HCT116 (cell line): ENCODE data around the gene LDLRAD4. TPM values are rescaled to one million over a fixed set of nuclear protein-coding genes. Genes with fewer than 3 reads are reported as not detected.

Experiments used
- ATAC-seq: fragments of 200-7000 bp; cut with Tn5 transposase; 2 replicates; pipeline ENCODE4 v1.9.1; 2020; ENCODE audit warnings: mild to moderate bottlenecking, moderate library complexity
- BruUV-seq: library from RNA; stranded (reverse); fragments of 400-500 nt; replicated peaks from 2 replicates; lab custom pipeline; 2021; lab: Mats Ljungman, UMichigan
- CTCF ChIA-PET: fragments of 300-600 bp; sonication (Branson Sonifier 250); formaldehyde crosslinking; loops from one replicate; lab custom pipeline; 2021; ENCODE audit warnings: antibody characterized with exemption; lab: Charles Lee
- POLR2A ChIA-PET: fragments of 300-600, 350-600 bp; sonication (Branson Sonifier 250); formaldehyde crosslinking; loops from one replicate; lab custom pipeline; 2021; ENCODE audit warnings: antibody characterized with exemption; lab: Charles Lee
- RAD21 ChIA-PET, 2 experiments: fragments of 300-600 bp; sonication (Branson Sonifier 250); formaldehyde crosslinking; loops; one replicate each; lab custom pipeline; 2023; ENCODE audit warnings: low total read pairs in 2 of 2; ENCODE audit not compliant: uncharacterized antibody in 2 of 2, unreplicated experiment in 2 of 2, low non-redundant PET in 1 of 2; lab: Charles Lee
- DNase-seq: peaks from one replicate; pipeline ENCODE4 v3.0.0-alpha.2; 2010; ENCODE audit warnings: low read depth, low spot score
- H2AFZ ChIP-seq: fragments of 200-600 bp; shearing (Covaris generic), sonication (generic); 2 replicates; pipeline ENCODE4 v1.6.1; 2017; ENCODE audit warnings: low read depth, mixed run types, mixed read lengths, antibody characterized with exemption, low read length; ENCODE audit not compliant: poor library complexity, severe bottlenecking
- H3K27ac ChIP-seq: 2 replicates; pipeline ENCODE4 v1.5.1; 2012; ENCODE audit warnings: low read depth, low read length
- H3K27me3 ChIP-seq: fragments of 200-600 bp; sonication (generic); 2 replicates; pipeline ENCODE4 v1.6.1; 2016; ENCODE audit warnings: mixed run types, low read length, mixed read lengths; ENCODE audit not compliant: insufficient read depth
- H3K36me3 ChIP-seq, 2 experiments: fragments of 200-500 bp in 1 of 2; fragments of 200-600 bp in 1 of 2; sonication (Bioruptor generic) in 1 of 2; sonication (generic) in 1 of 2; 2 replicates each; pipeline versions ENCODE4 v1.5.1 to v1.6.1; 2014 to 2016; ENCODE audit warnings: low read length in 2 of 2, inconsistent platforms in 1 of 2, mixed read lengths in 1 of 2, mixed run types in 1 of 2; ENCODE audit not compliant: insufficient read depth in 2 of 2, control insufficient read depth in 1 of 2
- H3K4me1 ChIP-seq, 2 experiments: fragments of 200-600 bp in 1 of 2; sonication (generic) in 1 of 2; 2 replicates each; pipeline versions ENCODE4 v1.5.1 to v1.6.1; 2012 to 2017; ENCODE audit warnings: low read length in 2 of 2, inconsistent platforms in 1 of 2, mild to moderate bottlenecking in 1 of 2, mixed read lengths in 1 of 2, mixed run types in 1 of 2, moderate library complexity in 1 of 2; ENCODE audit not compliant: insufficient read depth in 2 of 2, control insufficient read depth in 1 of 2
- H3K4me2 ChIP-seq: fragments of 200-600 bp; sonication (generic); 2 replicates; pipeline ENCODE4 v1.6.1; 2017; ENCODE audit warnings: mixed run types, low read length, mixed read lengths
- H3K4me3 ChIP-seq, 2 experiments: fragments of 200-600 bp in 1 of 2; sonication (generic) in 1 of 2; replicated peaks in 1 of 2; 2 replicates each; pipeline ENCODE4 v1.5.1; 2011 to 2016; ENCODE audit warnings: low read length in 2 of 2, control low read depth in 1 of 2, low read depth in 1 of 2, mild to moderate bottlenecking in 1 of 2, mixed read lengths in 1 of 2, mixed run types in 1 of 2
- H3K79me2 ChIP-seq: fragments of 200-600 bp; sonication (generic); 2 replicates; pipeline ENCODE4 v1.6.1; 2017; ENCODE audit warnings: mild to moderate bottlenecking, mixed run types, low read length, moderate library complexity, mixed read lengths; ENCODE audit not compliant: insufficient read depth
- H3K9ac ChIP-seq: fragments of 200-600 bp; sonication (generic); 2 replicates; pipeline ENCODE4 v1.6.1; 2016; ENCODE audit warnings: low read length, mixed read lengths
- H3K9me2 ChIP-seq: fragments of 200-600 bp; sonication (generic), shearing (Covaris generic); 2 replicates; pipeline ENCODE4 v1.6.1; 2017; ENCODE audit warnings: mixed run types, mild to moderate bottlenecking, moderate library complexity; ENCODE audit not compliant: insufficient read depth
- H3K9me3 ChIP-seq, 2 experiments: fragments of 200-500 bp in 1 of 2; fragments of 200-600 bp in 1 of 2; sonication (Bioruptor generic) in 1 of 2; sonication (generic) in 1 of 2; 2 replicates each; pipeline ENCODE4 v1.6.1; 2014 to 2017; ENCODE audit warnings: low read length in 2 of 2, mixed read lengths in 2 of 2, inconsistent platforms in 1 of 2, low read depth in 1 of 2, mild to moderate bottlenecking in 1 of 2, mixed run types in 1 of 2, moderate library complexity in 1 of 2; ENCODE audit not compliant: control insufficient read depth in 1 of 2, insufficient read depth in 1 of 2
- H4K20me1 ChIP-seq: fragments of 200-600 bp; sonication (generic), shearing (Covaris generic); 2 replicates; pipeline ENCODE4 v1.6.1; 2017; ENCODE audit warnings: mixed run types, mild to moderate bottlenecking, moderate library complexity; ENCODE audit not compliant: insufficient read depth
- CBX3 ChIP-seq: IDR thresholded peaks from 2 replicates; pipeline ENCODE4 v1.6.1; 2012; ENCODE audit warnings: low read depth
- CEBPB ChIP-seq: IDR thresholded peaks from 2 replicates; pipeline ENCODE4 v1.6.1; 2012; ENCODE audit warnings: low read depth
- EGR1 ChIP-seq: IDR thresholded peaks from 2 replicates; pipeline ENCODE4 v1.6.1; 2012; ENCODE audit warnings: low read depth
- ELF1 ChIP-seq: IDR thresholded peaks from 2 replicates; pipeline ENCODE4 v1.6.1; 2012; ENCODE audit warnings: low read depth, borderline replicate concordance
- EZH2phosphoT487 ChIP-seq: fragments of 200-600 bp; IDR thresholded peaks from 2 replicates; pipeline ENCODE4 v1.6.1; 2018; ENCODE audit warnings: antibody characterized with exemption, borderline replicate concordance
- FOSL1 ChIP-seq: IDR thresholded peaks from 2 replicates; pipeline ENCODE4 v1.6.1; 2012; ENCODE audit warnings: low read depth
- POLR2A ChIP-seq: IDR thresholded peaks from 2 replicates; pipeline ENCODE4 v1.7.0; 2011; ENCODE audit warnings: borderline replicate concordance; ENCODE audit not compliant: insufficient read depth, insufficient read length; ENCODE audit errors: extremely low read depth
- POLR2AphosphoS5 ChIP-seq: IDR thresholded peaks from 2 replicates; pipeline ENCODE4 v1.6.1; 2011; ENCODE audit warnings: mild to moderate bottlenecking, low read depth, low read length, moderate library complexity
- SIN3A ChIP-seq: IDR thresholded peaks from 2 replicates; pipeline ENCODE4 v1.6.1; 2012; ENCODE audit warnings: low read depth
- SP1 ChIP-seq: IDR thresholded peaks from 2 replicates; pipeline ENCODE4 v1.6.1; 2012; ENCODE audit warnings: low read depth
- TCF7L2 ChIP-seq: IDR thresholded peaks from 2 replicates; pipeline ENCODE4 v1.7.0; 2011; ENCODE audit warnings: borderline replicate concordance, inconsistent platforms; ENCODE audit not compliant: insufficient read depth, insufficient read length; ENCODE audit errors: extremely low read depth
- YY1 ChIP-seq: IDR thresholded peaks from 2 replicates; pipeline ENCODE4 v1.6.1; 2011; ENCODE audit warnings: low read length, low read depth, moderate library complexity, mild to moderate bottlenecking; ENCODE audit not compliant: insufficient replicate concordance; ENCODE audit errors: extremely low read depth
- intact Hi-C: fragments of 100-400 bp; cut with micrococcal nuclease; formaldehyde crosslinking; loops from 2 replicates; pipeline ENCODE4 v1.10.0; 2022
- total RNA-seq: library from RNA; stranded (reverse); gene quantifications from one replicate; pipeline ENCODE4 v1.2.1, GENCODE V29; 2021; ENCODE audit not compliant: unreplicated experiment
- TF ChIP-seq, protein P1 (sequence below): IDR thresholded peaks from 2 replicates; pipeline ENCODE4 v1.6.1; 2011; ENCODE audit warnings: mild to moderate bottlenecking, low read length, moderate library complexity; ENCODE audit not compliant: insufficient replicate concordance; ENCODE audit errors: extremely low read depth

The LDLRAD4 gene
- total RNA-seq, 1 experiment from 2014 or later: 1.2 TPM

GRCh38 chr18:13454363-13455150 lies 236.0 kb downstream of the LDLRAD4 start:
- no peak overlapping the region for H3K4me3 ChIP-seq
- CTCF ChIA-PET: no interaction called here
- H3K9me2 ChIP-seq: no peaks in the 10 kb centered on the region
- H3K27me3 ChIP-seq: no peaks in the 10 kb centered on the region
- ATAC-seq (no peak), DNase-seq (no peak)
- H2AFZ ChIP-seq: no peak overlapping the region
- H3K9ac ChIP-seq: no peak overlapping the region
- POLR2A ChIA-PET: no interaction called here
- no peak overlapping the region for H3K27ac ChIP-seq
- H4K20me1 ChIP-seq: no peaks in the 10 kb centered on the region
- no peaks in the 10 kb centered on the region for H3K9me3 ChIP-seq
- BruUV-seq: no TSS peak
- TF ChIP-seq EZH2phosphoT487 (no peak), POLR2A (no peak), YY1 (no peak), CEBPB (no peak), SP1 (no peak), TCF7L2 (no peak), EGR1 (no peak), POLR2AphosphoS5 (no peak), SIN3A (no peak), ELF1 (no peak), CBX3 (no peak), FOSL1 (no peak)
- TF ChIP-seq, protein P1, sequence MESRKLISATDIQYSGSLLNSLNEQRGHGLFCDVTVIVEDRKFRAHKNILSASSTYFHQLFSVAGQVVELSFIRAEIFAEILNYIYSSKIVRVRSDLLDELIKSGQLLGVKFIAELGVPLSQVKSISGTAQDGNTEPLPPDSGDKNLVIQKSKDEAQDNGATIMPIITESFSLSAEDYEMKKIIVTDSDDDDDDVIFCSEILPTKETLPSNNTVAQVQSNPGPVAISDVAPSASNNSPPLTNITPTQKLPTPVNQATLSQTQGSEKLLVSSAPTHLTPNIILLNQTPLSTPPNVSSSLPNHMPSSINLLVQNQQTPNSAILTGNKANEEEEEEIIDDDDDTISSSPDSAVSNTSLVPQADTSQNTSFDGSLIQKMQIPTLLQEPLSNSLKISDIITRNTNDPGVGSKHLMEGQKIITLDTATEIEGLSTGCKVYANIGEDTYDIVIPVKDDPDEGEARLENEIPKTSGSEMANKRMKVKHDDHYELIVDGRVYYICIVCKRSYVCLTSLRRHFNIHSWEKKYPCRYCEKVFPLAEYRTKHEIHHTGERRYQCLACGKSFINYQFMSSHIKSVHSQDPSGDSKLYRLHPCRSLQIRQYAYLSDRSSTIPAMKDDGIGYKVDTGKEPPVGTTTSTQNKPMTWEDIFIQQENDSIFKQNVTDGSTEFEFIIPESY: no peak
- TF ChIP-seq, all 23 proteins: peak for 0
- no peaks in the 10 kb centered on the region for H3K79me2 ChIP-seq
- H3K4me2 ChIP-seq: no peak overlapping the region
- RAD21 ChIA-PET: no interaction called here
- no peaks in the 10 kb centered on the region for H3K4me1 ChIP-seq
- no peaks in the 10 kb centered on the region for H3K36me3 ChIP-seq
- intact Hi-C loops: no loop called here
